Uterus (tissue), 4 donors: ENCODE results near the gene TNRC6A. TPM values are rescaled to one million over a fixed set of nuclear protein-coding genes. Genes with fewer than 3 reads are reported as not detected.

Experiments
- DNase-seq, 2 donors: peaks; one replicate each; pipeline ENCODE4 v3.0.0-alpha.2; 2019 to 2020
- H3K27ac ChIP-seq, 2 donors: fragments of 200-600 bp; sonication (generic); 1 replicate in 1 of 2; 2 replicates in 1 of 2; pipeline ENCODE4 v1.5.1; 2016 to 2018
- H3K27me3 ChIP-seq, 2 donors: fragments of 200-600 bp; sonication (generic); one replicate each; pipeline ENCODE4 v1.5.1; 2018 to 2019; ENCODE audit warnings: control low read depth in 1 of 2
- H3K36me3 ChIP-seq, 2 donors: fragments of 200-600 bp; sonication (generic); one replicate each; pipeline ENCODE4 v1.5.1; 2019; ENCODE audit warnings: control low read depth in 1 of 2
- H3K4me1 ChIP-seq, 2 donors: fragments of 200-600 bp; sonication (generic); one replicate each; pipeline ENCODE4 v1.5.1; 2018 to 2019; ENCODE audit warnings: control low read depth in 1 of 2
- H3K4me3 ChIP-seq, 2 donors: fragments of 200-600 bp; sonication (generic); 1 replicate in 1 of 2; 2 replicates in 1 of 2; pipeline ENCODE4 v1.5.1; 2018 to 2019; ENCODE audit warnings: mild to moderate bottlenecking in 1 of 2
- H3K9me3 ChIP-seq, 2 donors: fragments of 200-600 bp; sonication (generic); one replicate each; pipeline ENCODE4 v1.5.1; 2019; ENCODE audit warnings: control low read depth in 1 of 2
- POLR2A ChIP-seq, 2 donors: fragments of 450-650 bp; IDR thresholded peaks; one replicate each; pipeline ENCODE4 v1.6.1; 2016; ENCODE audit warnings: antibody characterized with exemption in 2 of 2, mild to moderate bottlenecking in 1 of 2, moderate library complexity in 1 of 2
- intact Hi-C: fragments of 100-400 bp; cut with DNase I; formaldehyde crosslinking; loops from one replicate; pipeline ENCODE4 v1.15.1; 2023; ENCODE audit warnings: low total_unique reads
- total RNA-seq, 4 donors: library from RNA; depleted of rRNA in 3 of 4; stranded (reverse); fragments of >200 nt in 3 of 4; gene quantifications; one replicate each; pipeline versions ENCODE4 v1.1.0 to v1.2.4, GENCODE V29; 2014 to 2023
- TF ChIP-seq, protein P1 (sequence below), 4 experiments: fragments of 200-600 bp in 2 of 4; fragments of 450-650 bp in 2 of 4; sonication (generic) in 2 of 4; IDR thresholded peaks; one replicate each; pipeline ENCODE4 v1.5.1; 2016 to 2019; ENCODE audit warnings: antibody characterized with exemption in 4 of 4, mild to moderate bottlenecking in 2 of 4, moderate library complexity in 1 of 4
- donor health status: DM: yes; HTN: yes; CAD: no.

TNRC6A gene
- total RNA-seq, 4 donors from 2014 or later = 22.6 to 109 (median 49.2) TPM

DNA sequence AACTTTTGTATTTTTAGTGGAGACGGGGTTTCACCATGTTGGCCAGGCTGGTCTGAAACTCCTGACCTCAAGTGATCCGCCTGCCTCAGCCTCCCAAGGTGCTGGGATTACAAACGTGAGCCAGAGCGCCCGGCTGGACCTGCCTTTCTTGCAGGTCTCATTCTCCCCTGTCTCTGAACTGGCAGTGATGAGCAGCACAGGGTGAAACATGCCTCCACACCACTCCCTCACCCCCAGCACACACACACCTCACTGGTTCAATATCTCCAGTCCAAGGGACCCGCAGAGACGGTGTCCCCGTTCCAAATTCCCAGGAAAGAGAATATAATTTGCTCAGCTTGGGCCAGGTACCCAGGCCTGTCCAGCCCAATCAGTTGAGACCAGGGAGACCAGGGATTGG is 139.6 kb downstream of the TNRC6A start:
- DNase-seq = no peak
- H3K36me3 ChIP-seq = no peaks in the 10 kb centered on the region
- H3K27me3 ChIP-seq = no peaks in the 10 kb centered on the region
- H3K4me1 ChIP-seq = no peaks in the 10 kb centered on the region
- no peak for TF ChIP-seq POLR2A (IDR thresholded peaks at IDR 0.05)
- TF ChIP-seq, protein P1, sequence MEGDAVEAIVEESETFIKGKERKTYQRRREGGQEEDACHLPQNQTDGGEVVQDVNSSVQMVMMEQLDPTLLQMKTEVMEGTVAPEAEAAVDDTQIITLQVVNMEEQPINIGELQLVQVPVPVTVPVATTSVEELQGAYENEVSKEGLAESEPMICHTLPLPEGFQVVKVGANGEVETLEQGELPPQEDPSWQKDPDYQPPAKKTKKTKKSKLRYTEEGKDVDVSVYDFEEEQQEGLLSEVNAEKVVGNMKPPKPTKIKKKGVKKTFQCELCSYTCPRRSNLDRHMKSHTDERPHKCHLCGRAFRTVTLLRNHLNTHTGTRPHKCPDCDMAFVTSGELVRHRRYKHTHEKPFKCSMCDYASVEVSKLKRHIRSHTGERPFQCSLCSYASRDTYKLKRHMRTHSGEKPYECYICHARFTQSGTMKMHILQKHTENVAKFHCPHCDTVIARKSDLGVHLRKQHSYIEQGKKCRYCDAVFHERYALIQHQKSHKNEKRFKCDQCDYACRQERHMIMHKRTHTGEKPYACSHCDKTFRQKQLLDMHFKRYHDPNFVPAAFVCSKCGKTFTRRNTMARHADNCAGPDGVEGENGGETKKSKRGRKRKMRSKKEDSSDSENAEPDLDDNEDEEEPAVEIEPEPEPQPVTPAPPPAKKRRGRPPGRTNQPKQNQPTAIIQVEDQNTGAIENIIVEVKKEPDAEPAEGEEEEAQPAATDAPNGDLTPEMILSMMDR (IDR thresholded peaks at IDR 0.05) = no peak
- H3K27ac ChIP-seq = no peak overlapping the region
- intact Hi-C loops = no loop called here
- no peak overlapping the region for H3K4me3 ChIP-seq
- H3K9me3 ChIP-seq = no peaks in the 10 kb centered on the region

DNA sequence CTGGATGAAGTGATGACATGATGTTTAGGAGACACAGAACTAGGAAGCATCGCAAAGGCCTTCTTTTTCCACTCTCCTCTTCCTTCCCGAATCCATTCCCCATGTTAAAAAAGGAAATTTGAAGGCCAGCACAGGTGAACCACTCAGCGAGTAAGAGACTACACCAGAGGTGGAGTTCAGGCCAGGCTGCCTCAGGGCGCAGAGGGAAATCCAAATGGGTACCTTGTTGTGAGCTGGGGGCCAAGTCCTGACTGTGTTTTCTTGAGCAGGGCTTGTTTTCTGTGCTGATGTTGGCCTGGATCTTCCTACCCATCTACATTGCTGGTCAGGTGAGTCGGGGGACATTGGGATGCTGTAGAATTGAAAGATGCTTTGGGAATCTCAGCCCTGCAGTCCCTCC is 142.4 kb downstream of the TNRC6A start:
- Histone ChIP-seq H3K27ac (no peak overlapping the region), H3K27me3 (no peaks in the 10 kb centered on the region), H3K4me1 (no peaks in the 10 kb centered on the region), H3K9me3 (no peaks in the 10 kb centered on the region), H3K4me3 (no peak overlapping the region), H3K36me3 (no peaks in the 10 kb centered on the region)
- intact Hi-C loops = no loop called here
- no peak for DNase-seq
- no peak for TF ChIP-seq POLR2A (IDR thresholded peaks at IDR 0.05)
- TF ChIP-seq, protein P1 (IDR thresholded peaks at IDR 0.05) = no peak

DNA sequence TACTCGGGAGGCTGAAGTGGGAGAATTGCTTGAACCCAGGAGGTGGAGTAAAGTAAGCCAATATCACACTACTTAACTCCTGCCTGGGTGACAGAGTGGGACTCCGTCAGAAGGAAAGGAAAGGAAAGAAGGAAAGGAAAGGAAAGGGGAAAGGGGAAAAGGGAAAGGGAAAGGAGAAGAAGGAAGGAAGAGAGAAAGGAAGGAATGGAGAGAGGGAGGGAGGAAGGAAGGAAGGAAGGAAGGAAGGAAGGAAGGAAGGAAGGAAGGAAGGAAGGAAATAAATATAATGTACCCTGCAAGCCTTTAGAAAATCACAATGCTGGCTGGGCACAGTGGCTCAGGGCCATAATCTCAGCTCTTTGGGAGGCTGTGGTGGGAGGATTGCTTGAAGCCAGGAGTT is 143.6 kb downstream of the TNRC6A start:
- DNase-seq = no peak

DNA sequence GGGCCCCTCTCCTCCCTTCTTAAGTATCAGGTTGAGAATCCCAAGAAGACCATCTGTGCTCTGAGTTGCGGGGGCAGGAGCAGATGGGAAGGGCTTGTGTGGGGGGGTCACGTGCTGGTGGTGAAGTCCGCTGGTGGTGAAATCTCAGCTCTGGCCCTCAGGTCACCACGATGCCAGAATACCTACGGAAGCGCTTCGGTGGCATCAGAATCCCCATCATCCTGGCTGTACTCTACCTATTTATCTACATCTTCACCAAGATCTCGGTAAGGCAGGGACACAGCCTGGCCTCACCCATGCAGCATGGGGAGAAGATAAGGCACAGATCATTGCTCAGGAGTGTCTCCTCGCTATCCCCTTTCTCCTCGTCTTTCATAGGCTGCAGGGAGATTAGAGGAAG is 146.0 kb downstream of the TNRC6A start:
- DNase-seq = no peak
- Histone ChIP-seq H3K27ac (no peak overlapping the region), H3K4me1 (no peaks in the 10 kb centered on the region), H3K27me3 (no peaks in the 10 kb centered on the region), H3K36me3 (no peaks in the 10 kb centered on the region), H3K9me3 (no peaks in the 10 kb centered on the region), H3K4me3 (no peak overlapping the region)
- intact Hi-C loops = no loop called here
- TF ChIP-seq, protein P1 (IDR thresholded peaks at IDR 0.05) = no peak
- no peak for TF ChIP-seq POLR2A (IDR thresholded peaks at IDR 0.05)

More for the DNA sequence above, 143.6 kb downstream of the TNRC6A start:
- intact Hi-C loops = no loop called here
- Histone ChIP-seq H3K27ac (no peak overlapping the region), H3K27me3 (no peaks in the 10 kb centered on the region), H3K4me1 (no peaks in the 10 kb centered on the region), H3K36me3 (no peaks in the 10 kb centered on the region), H3K4me3 (no peak overlapping the region), H3K9me3 (no peaks in the 10 kb centered on the region)
- no peak for TF ChIP-seq POLR2A (IDR thresholded peaks at IDR 0.05)
- TF ChIP-seq, protein P1 (IDR thresholded peaks at IDR 0.05) = no peak

Other genes with a start within 250 kb of the TNRC6A start
- gene RBBP6, start 190.1 kb upstream of the TNRC6A start, total RNA-seq = 10 to 100 TPM; 48.7 to 89.1 (median 77.7) TPM
- not detected for gene SLC5A11, start 116.3 kb downstream of the TNRC6A start, total RNA-seq